DMS153 treated with DMSO at 0.1 percent for 48 hours (cell line): ENCODE data around the gene ZNF662.
"Not testable (repeated sequence)": the region's sequence is repeated elsewhere in the genome, so short reads cannot be mapped to it uniquely, and the experiment has no call there.

Source experiments
- DNase-seq: peaks from one replicate; lab custom pipeline; 2025; ENCODE audit not compliant: unreplicated experiment; lab: John Stamatoyannopoulos, UW

ZNF662 gene

DNA sequence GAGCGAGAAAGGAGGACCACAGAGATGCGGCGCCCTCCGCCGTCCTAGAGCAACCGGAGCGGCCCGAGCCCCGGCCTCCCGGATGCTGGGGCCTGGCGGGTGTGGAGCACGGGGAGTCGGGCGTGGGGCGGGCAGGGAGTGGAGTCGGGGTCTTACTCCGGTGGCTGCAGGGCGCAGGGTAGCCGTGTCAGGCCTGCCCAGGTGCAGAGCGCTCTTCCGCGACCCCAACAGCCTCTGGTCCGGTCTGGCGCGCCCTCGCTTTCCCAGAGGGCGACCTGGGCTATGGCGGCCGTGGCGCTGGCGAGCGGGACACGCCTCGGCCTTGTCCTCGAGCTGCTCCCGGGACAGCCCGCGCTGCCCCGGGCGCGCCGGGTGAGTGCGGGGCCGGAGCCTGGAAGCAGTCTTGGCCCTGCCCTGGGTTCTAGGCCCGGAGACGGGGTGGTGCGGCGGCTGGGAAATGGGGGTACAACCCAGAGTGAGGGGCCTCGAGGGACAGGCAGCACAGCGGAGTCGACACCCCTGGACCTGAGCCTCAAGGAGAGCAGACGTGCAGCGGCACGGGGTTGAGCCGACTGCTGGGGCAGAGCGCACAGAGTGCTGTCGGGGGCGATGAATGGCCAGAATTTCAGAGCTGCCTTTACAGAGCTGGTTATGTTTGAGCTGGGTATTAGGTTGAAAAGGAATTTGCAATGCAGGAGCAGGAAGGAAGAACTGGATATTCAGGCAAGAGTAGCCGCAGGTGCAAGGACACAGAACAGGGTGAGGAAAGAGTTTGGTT, at the start of gene ZNF662:
Gene ZNF662, plus strand, starts transcription at position 73 of the 778 bp plus-strand sequence. CDS start 1,973 bp downstream, outside the sequence.
- DNase-seq = no peak

GRCh38 chr3:42856544-42856943, 49.4 kb upstream of the ZNF662 start:
- DNase-seq = no peak

- no peak for DNase-seq
These were observed 41.5 kb upstream of the ZNF662 start for GRCh38 chr3:42864321-42864950.

GRCh38 chr3:42865256-42865655, 40.7 kb upstream of the ZNF662 start:
- no peak for DNase-seq

DNA sequence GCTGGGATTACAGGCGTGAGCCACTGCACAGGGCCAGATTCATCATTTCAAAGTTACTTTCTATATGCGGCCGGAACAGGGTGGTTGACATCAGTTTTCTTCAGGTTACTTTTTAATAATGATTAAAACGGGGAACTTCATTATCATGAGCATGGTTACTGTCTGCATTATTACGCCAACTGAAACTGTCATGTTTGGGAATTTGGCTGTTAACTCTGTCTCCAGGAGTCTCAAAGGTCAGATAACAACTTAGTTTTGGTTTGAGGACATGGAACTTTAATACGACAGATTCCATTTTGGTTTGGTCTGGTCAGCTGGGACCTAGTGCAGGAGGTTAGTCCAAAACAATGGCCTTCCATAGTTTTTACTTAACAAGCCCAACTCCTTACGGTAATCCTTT, 38.8 kb upstream of the ZNF662 start:
- no peak for DNase-seq

- DNase-seq = no peak
These were observed 37.1 kb upstream of the ZNF662 start for GRCh38 chr3:42868841-42869240.

- DNase-seq = no peak
These were observed 34.2 kb upstream of the ZNF662 start for GRCh38 chr3:42871592-42872196.

- no peak for DNase-seq
These were observed 33.2 kb upstream of the ZNF662 start for GRCh38 chr3:42872718-42873117.

DNA sequence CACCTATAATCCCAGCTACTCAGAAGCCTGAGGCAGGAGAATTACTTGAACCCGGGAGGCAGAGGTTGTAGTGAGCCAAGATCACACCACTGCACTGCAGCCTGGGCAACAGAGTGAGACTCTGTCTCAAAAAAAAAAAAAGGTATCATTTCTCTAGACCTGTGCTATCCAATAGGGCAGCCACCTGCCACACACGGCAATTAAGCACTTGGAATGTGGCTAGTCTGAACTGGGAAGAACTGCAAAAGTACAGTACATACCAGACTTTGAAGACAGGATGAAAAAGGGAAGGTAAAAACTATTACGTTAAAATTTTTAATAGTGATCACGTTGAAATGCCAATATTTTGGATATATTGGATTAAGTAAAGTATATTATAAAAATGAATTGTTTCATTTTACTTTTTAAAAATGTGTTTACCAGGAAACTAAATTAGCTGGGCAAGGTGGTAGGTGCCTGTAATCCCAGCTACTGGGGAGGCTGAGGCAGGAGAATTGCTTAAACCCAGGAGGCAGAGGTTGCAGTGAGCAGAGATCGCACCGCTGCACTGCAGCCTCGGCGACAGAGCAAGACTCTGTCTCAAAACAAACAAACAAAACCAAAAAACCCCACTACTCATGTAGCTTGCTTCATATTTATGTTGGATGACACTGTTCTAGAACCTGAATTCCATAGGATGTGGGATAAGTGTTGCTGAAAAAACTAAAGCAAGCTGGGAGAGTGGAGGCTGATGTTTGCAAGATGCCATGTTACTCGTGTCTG, 32.5 kb upstream of the ZNF662 start:
- no peak for DNase-seq

- no peak for DNase-seq
These were observed 31.2 kb upstream of the ZNF662 start for GRCh38 chr3:42874749-42875148.

GRCh38 chr3:42875325-42876151, 30.4 kb upstream of the ZNF662 start, which contains the start of gene CYP8B1:
Gene CYP8B1, minus strand, starts transcription at chr3:42875879. Its CDS starts 63 bp downstream, at chr3:42875816.
- DNase-seq = no peak

- DNase-seq = no peak
These were observed 29.5 kb upstream of the ZNF662 start for GRCh38 chr3:42876401-42876800.

DNA sequence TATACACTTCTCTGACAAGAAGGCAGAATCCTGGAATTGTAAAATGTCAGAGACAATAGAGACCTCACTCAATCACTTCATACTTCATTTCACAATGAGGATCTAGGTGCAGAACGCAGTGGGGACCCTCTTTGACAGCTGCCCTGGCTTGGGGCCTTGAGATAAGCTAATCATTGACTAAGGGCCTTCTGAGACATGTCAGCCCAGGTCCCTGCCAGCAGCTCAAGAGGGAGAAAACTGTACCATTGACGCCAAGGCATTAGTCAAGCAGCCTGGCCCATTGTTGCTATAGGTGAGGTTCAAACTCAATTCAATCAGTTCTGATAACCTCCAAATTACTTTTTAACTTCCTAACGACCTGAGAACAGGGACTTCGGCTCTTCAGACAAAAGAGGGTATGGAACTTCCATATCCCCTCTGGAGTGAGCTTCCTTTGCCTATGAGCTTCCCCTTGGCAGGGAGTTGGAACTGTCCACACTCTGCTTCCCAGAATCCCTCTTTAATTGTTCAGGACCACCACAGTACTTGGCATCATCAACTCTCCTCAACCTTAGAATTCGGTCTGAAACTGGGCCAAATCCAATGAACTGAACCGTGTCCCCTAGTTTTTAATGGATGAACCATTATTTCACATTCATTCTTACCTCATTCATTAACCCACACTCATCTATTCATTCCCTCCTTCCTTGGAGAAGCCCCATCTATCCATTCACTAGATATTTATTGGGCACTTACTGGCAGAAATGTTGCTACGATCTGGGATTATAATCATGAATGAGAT, 28.8 kb upstream of the ZNF662 start:
- no peak for DNase-seq

DNA sequence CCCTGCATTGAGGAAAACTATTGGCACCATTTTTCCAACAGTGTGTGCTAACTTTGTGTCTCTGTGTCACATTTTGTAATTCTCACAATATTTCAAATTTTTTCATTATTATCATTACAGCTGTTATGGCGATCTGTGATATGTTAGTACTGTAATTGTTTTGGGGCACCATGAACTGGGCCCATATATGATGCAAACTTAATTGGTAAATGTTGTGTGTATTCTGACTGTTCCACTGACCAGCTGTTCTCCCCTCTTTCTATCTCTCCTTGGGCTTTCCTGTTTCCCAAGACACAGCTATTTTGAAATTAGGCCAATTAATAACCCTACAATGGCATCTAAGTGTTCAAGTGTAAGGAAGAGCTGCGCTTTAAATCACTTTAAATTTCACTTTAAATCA, 28.1 kb upstream of the ZNF662 start:
- no peak for DNase-seq

GRCh38 chr3:42880183-42880582, 25.8 kb upstream of the ZNF662 start:
- no peak for DNase-seq

GRCh38 chr3:42880601-42881451, 25.1 kb upstream of the ZNF662 start:
- peak; percentile 27 for DNase-seq

DNA sequence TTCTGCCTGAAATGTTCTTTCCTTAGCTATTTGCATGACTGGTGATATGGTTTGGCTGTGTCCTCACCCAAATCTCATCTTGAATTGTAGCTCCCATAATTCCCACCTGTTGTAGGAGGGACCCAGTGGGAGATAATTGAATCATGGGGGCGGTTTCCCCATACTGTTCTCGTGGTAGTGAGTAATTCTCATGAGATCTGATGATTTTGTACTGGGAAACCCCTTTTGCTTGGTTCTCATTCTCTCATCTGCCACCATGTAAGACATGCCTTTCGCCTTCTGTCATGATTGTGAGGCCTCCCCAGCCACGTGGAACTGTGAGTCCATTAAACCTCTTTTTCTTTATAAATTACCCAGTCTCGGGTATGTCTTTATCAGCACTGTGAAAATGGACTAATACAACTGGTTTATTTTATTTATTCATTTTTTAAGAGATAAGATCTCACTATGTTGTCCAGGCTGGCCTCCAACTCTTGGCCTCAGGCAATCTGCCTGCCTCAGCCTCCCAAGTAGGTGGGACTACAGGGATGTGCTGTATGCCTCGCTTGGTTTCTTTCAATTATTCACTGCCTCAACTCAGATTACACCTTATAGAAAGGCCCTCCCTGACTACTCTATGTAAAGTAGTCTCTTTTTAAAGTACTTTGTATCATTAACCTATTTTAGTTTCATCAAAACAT, 22.6 kb upstream of the ZNF662 start:
- DNase-seq = not testable (repeated sequence)

DNA sequence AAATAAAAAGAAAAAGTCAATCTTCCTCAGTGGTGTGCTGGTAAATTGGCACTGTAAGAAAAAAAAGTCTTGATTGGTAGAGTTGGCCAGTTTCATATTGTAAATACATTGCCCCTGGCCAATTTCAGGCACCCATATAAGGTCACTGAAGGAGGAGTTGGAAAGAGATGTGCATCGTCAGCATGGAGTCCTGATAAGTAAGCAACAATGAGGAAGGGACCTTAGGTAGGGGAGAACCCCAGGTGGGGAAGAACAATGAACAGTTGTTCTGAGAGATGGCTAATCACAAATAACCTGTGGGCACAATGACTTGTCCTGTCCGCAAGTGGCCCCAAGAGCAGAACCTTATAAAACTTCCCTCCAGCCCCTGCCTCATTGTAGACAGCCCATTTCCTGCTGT, 21.6 kb upstream of the ZNF662 start:
- DNase-seq = no peak
